ENCODE measurements around the gene RANGAP1.

The RANGAP1 gene

GRCh38 chr22:41333806-41334205 lies 47.8 kb upstream of the RANGAP1 start:
- no peaks in the 10 kb centered on the region for H4K20me1 ChIP-seq (ENCODE audit: insufficient read depth, low read length)
- no peak for ATAC-seq (ENCODE audit: insufficient read depth, low read depth)
- no peak overlapping the region for H3K4me2 ChIP-seq (ENCODE audit: insufficient read depth, low read length)
- H3K4me3 ChIP-seq (ENCODE audit: low read depth in 1 of 2, low read length in 2 of 2) = no peak overlapping the region
- no peak overlapping the region for H3K9ac ChIP-seq (ENCODE audit: low read depth, low read length)
- no peaks in the 10 kb centered on the region for H3K27me3 ChIP-seq (ENCODE audit: insufficient read depth, low read length, poor library complexity)
- no peak overlapping the region for H3K27ac ChIP-seq (ENCODE audit: low read length)
- no peaks in the 10 kb centered on the region for H3K79me2 ChIP-seq (ENCODE audit: insufficient read depth, low read length)
- H3K36me3 ChIP-seq (ENCODE audit: insufficient read depth, low read length) = peaks cover 71% of the 10 kb centered on the region
- no peaks in the 10 kb centered on the region for H3K9me3 ChIP-seq (ENCODE audit: insufficient read depth, low read length, severe bottlenecking)
- H3K4me1 ChIP-seq (ENCODE audit: insufficient read depth, low read length) = no peaks in the 10 kb centered on the region
- TF ChIP-seq CTCF (IDR thresholded peaks at IDR 0.05; ENCODE audit: borderline replicate concordance, extremely low read depth, low read length, poor library complexity, severe bottlenecking) (no peak), EZH2 (IDR thresholded peaks at IDR 0.05; ENCODE audit: borderline replicate concordance, low read depth, low read length, severe bottlenecking) (no peak)
- DNase-seq = no peak
- no peak overlapping the region for H2AFZ ChIP-seq (ENCODE audit: low read depth, low read length)

- TF ChIP-seq CTCF (IDR thresholded peaks at IDR 0.05; ENCODE audit: borderline replicate concordance, extremely low read depth, low read length, poor library complexity, severe bottlenecking) (no peak), EZH2 (IDR thresholded peaks at IDR 0.05; ENCODE audit: borderline replicate concordance, low read depth, low read length, severe bottlenecking) (no peak)
- H3K4me3 ChIP-seq (ENCODE audit: low read depth in 1 of 2, low read length in 2 of 2) = no peak overlapping the region
- H3K9ac ChIP-seq (ENCODE audit: low read depth, low read length) = no peak overlapping the region
- no peaks in the 10 kb centered on the region for H4K20me1 ChIP-seq (ENCODE audit: insufficient read depth, low read length)
- H3K27ac ChIP-seq (ENCODE audit: low read length) = no peak overlapping the region
- no peaks in the 10 kb centered on the region for H3K9me3 ChIP-seq (ENCODE audit: insufficient read depth, low read length, severe bottlenecking)
- DNase-seq (no peak), ATAC-seq (ENCODE audit: insufficient read depth, low read depth) (no peak)
- no peaks in the 10 kb centered on the region for H3K27me3 ChIP-seq (ENCODE audit: insufficient read depth, low read length, poor library complexity)
- no peaks in the 10 kb centered on the region for H3K79me2 ChIP-seq (ENCODE audit: insufficient read depth, low read length)
- no peak overlapping the region for H3K4me2 ChIP-seq (ENCODE audit: insufficient read depth, low read length)
- H3K36me3 ChIP-seq (ENCODE audit: insufficient read depth, low read length) = peaks cover 74% of the 10 kb centered on the region
- no peaks in the 10 kb centered on the region for H3K4me1 ChIP-seq (ENCODE audit: insufficient read depth, low read length)
- H2AFZ ChIP-seq (ENCODE audit: low read depth, low read length) = no peak overlapping the region
Measured at GRCh38 chr22:41332217-41332939, 46.4 kb upstream of the RANGAP1 start.

- H3K27ac ChIP-seq (ENCODE audit: low read length) = no peak overlapping the region
- no peak overlapping the region for H3K4me3 ChIP-seq (ENCODE audit: low read depth in 1 of 2, low read length in 2 of 2)
- no peak overlapping the region for H2AFZ ChIP-seq (ENCODE audit: low read depth, low read length)
- H3K9ac ChIP-seq (ENCODE audit: low read depth, low read length) = no peak overlapping the region
- H3K4me1 ChIP-seq (ENCODE audit: insufficient read depth, low read length) = no peaks in the 10 kb centered on the region
- TF ChIP-seq CTCF (IDR thresholded peaks at IDR 0.05; ENCODE audit: borderline replicate concordance, extremely low read depth, low read length, poor library complexity, severe bottlenecking) (no peak), EZH2 (IDR thresholded peaks at IDR 0.05; ENCODE audit: borderline replicate concordance, low read depth, low read length, severe bottlenecking) (no peak)
- H3K9me3 ChIP-seq (ENCODE audit: insufficient read depth, low read length, severe bottlenecking) = no peaks in the 10 kb centered on the region
- no peak for ATAC-seq (ENCODE audit: insufficient read depth, low read depth)
- H3K27me3 ChIP-seq (ENCODE audit: insufficient read depth, low read length, poor library complexity) = no peaks in the 10 kb centered on the region
- no peak overlapping the region for H3K4me2 ChIP-seq (ENCODE audit: insufficient read depth, low read length)
- no peaks in the 10 kb centered on the region for H3K79me2 ChIP-seq (ENCODE audit: insufficient read depth, low read length)
- peaks cover 83% of the 10 kb centered on the region for H3K36me3 ChIP-seq (ENCODE audit: insufficient read depth, low read length)
- no peak for DNase-seq
- H4K20me1 ChIP-seq (ENCODE audit: insufficient read depth, low read length) = no peaks in the 10 kb centered on the region; the same call in 1 of the 2 replicates
Measured at GRCh38 chr22:41330169-41330568, 44.2 kb upstream of the RANGAP1 start.

All from DND-41 (cell line).